NCI-H1092 treated with DMSO at 0.1 percent for 48 hours (cell line): ENCODE results near the gene NUP188.
A peak's percentile ranks its signal among the peaks of the same experiment; 100 is the strongest.

Source experiments
- DNase-seq: peaks from one replicate; lab custom pipeline; 2025; lab: John Stamatoyannopoulos, UW

The NUP188 gene

DNA sequence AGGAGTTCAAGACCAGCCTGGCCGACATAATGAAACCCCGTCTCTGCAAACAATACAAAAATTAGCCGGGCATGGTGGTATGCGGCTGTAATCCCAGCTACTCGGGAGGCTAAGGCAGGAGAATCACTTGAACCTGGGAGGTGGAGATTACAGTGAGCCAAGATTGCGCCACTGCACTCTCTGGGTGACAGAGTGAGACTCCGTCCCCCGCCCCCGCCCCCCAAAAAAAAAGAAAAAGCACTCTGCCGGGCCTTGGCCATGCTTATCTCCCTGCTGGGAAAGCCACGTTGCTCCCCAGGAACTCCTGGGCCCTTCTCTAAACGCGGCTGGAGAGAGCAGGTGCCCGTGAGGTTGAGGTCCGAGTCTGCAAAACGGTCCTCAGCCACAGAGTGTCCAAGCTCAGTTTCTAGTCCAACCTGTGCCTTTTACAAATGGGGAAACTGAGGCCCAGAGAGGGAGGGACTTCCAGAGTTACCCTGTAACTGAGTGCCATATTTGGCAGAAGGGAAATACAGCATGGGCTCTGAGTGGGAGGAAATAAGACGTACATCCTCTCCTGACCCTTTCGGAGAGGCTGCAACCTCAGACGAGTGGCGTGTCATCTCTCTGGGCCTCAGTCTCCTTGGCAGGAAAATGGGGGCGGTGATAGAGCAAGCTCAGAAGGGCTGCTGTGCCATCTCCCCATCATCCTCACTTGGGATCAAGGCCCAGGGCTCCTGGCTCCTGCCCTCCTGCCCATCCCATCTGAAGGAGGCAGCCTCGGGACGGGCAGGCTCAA lies 33.3 kb upstream of the NUP188 start:
- DNase-seq, result no peak

- no peak for DNase-seq
Observed at GRCh38 chr9:128916204-128916603, 31.3 kb upstream of the NUP188 start.

GRCh38 chr9:128916745-128917144 lies 30.8 kb upstream of the NUP188 start:
- no peak for DNase-seq

GRCh38 chr9:128917151-128917849 lies 30.2 kb upstream of the NUP188 start:
- peak; percentile 67 for DNase-seq

DNA sequence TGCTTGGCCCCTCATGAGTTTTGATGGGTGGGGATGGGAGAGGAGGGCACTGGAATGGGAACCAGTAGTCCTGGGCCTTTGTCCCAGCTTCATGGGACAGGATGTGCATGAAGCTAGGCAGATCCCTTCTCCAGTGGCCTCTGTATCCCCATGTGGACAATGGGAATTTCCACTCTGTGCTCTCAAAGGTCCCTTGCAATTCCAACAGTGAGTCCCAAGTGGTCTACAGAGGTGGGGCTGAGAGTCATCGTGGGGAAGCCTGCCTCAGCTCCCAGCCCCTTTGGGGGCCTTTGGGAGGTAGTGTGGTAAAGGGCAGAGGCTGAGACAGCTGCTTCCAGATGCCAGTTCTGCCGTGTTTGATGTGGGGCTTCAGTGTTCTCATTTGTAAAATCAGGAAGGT lies 28.6 kb upstream of the NUP188 start:
- no peak for DNase-seq

GRCh38 chr9:128919402-128920089 lies 28.0 kb upstream of the NUP188 start:
- no peak for DNase-seq

DNA sequence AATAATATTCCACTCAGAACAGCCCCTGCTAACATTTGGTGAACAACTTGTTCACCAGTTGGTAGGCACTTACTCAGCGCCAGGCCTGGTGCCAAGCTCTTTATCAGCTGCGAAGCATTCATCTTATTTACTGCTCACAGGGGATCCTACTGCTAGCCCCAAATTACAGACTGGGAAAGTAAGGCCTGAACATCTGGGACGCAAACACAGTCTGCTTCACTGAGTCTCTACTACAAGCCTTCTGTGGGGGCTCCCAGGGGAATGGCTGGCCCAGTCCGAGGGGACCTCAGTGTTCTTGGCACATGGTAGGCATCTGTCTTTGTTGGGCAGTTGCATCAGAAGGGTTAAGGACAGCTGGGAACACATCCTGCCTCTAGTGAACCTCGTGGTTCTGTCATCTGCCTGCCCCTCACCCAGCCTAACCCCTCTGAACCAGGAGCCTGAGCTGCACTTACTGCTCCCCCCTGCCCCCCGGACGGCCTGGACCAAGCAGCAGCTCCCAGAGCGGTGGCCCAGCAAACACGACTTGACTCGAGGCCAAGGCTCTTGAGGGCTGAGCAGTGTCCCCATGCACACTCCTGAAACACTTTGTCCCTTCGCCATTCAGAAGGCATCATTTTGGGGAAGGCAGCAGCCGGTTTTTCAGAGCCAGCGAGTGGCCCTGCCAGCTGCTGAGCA lies 27.0 kb upstream of the NUP188 start, which contains the start of gene PHYHD1:
PHYHD1 (plus strand) TSS at position 602 of the 678 bp plus-strand sequence. CDS start 1,342 bp downstream, outside the sequence.
- DNase-seq, result peak; percentile 86

DNA sequence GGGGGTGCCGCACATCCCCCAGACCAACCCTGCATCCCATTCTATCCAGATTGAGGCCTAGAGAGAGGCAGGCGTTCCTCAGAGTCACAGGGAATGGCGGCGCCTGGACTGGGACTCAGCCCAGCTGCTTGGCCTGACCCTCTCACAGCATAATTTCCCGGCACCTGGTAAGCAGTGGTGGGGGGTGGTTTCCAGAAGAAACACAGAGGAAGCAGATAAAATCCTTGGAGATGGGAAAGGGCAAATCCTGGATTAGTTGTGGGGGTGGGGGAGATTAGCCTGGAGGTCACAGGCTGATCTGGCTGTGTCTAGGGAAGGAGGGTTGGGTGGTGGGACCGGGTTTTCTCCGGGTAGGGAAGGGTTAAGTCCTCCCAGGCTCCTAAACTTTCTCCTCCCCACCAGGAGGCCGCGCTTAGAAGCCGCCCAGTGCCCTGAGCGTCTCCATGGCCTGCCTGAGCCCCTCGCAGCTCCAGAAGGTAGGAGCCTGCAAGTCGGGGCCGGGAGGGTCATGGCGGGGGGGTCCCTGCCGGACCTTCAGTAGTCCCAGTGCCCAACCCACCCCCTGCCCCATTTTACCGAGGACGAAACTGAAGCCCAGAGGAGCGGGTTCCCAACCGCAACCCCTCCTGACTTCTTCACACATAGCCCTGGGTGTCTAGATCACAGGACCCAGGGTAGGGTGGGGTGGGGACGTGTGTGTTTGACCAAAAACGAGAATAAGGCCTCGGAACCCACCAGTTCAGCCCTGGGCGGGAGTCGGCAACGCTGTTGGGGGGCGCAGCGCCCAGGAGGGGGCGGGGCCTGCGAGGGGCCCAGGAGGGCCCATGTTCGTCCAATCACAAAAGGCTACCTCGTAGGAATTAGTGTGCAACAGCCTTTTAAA lies 25.4 kb upstream of the NUP188 start:
- no peak for DNase-seq

GRCh38 chr9:128923493-128923883 lies 24.0 kb upstream of the NUP188 start:
- DNase-seq, result no peak

DNA sequence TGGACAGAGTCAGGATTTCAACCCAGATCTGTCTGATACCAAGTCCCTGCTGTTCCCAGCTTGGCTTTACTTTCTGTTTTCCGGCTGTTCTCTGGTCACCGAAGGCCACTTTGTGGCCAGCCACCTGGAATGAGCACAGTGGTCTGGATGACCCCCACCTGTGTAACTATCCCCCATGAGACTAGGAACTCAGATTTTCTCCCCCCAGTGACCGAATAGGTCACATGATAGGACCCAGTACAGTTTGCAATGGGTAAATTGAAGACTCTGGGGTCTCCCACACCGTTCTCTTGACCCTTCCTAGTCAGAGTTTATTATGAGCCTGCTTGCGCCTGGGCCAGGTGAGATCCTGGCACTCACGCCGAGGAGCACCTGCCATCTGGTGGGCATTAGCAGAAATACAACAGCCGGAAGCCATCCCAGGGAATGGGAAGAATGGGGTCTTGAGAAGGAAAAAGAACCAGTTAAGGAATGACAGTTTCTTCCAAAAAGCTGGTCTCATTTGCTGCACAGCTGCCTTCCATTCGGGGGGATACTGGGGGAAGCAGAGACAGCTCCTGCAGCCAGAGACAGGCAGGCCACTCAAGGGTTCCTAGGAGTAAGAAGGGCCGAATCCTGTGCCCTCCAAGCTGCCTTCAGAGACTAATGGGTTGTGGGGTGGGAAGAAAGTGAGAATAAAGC lies 19.6 kb upstream of the NUP188 start:
- peak; percentile 50 for DNase-seq

DNA sequence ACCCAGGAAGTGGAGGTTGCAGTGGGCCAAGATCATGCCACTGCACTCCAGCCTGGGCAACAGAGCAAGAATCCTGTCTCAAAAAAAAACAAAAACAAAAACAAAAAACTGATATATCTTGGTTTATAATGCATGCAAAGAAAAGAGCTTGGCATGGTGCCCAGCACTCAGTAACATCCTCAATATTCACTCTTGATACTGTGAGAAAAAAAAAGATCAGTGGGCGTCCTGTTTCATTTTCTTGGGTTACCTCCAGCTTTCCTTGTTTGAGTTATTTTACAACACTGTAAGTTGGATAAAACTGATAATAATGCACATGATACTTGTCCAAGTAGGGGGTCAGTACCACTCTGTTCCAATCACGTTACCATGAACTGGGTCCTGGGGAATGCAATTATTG lies 18.9 kb upstream of the NUP188 start:
- no peak for DNase-seq

GRCh38 chr9:128929560-128929959 lies 17.9 kb upstream of the NUP188 start:
- no peak for DNase-seq

GRCh38 chr9:128933731-128934130 lies 13.8 kb upstream of the NUP188 start:
- no peak for DNase-seq

DNA sequence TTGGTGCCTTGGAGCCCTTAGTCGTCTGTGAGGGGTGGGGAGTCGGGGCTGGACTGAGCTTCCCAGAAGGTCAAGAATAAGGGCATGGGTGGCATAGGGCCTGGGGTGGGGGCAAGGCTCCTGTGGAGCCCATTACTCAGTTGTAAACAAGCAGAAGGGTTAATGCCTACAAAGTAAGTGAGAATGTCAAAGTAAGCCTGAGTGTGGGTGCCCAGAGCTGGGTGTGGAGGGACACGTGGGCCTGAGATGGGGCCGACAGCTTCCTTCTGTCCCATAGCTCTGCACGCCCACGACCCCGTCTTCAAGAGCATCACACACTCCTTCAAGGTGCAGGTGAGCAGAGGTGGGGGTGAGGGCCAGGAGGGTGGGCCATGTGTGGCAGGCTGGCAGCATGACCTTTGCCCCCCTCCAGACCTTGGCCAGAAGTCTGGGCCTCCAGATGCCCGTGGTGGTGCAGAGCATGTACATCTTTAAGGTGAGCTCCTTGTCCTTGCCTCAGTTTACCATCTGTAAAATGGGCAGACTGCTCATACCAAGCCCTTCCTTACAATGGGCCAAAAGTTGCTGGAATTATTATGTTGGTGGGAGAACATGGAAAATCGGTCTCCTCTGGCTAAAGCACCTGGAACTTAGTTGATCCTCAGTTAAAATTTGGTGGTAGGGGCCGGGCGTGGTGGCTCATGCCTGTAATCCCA lies 11.2 kb upstream of the NUP188 start:
- DNase-seq, result no peak

DNA sequence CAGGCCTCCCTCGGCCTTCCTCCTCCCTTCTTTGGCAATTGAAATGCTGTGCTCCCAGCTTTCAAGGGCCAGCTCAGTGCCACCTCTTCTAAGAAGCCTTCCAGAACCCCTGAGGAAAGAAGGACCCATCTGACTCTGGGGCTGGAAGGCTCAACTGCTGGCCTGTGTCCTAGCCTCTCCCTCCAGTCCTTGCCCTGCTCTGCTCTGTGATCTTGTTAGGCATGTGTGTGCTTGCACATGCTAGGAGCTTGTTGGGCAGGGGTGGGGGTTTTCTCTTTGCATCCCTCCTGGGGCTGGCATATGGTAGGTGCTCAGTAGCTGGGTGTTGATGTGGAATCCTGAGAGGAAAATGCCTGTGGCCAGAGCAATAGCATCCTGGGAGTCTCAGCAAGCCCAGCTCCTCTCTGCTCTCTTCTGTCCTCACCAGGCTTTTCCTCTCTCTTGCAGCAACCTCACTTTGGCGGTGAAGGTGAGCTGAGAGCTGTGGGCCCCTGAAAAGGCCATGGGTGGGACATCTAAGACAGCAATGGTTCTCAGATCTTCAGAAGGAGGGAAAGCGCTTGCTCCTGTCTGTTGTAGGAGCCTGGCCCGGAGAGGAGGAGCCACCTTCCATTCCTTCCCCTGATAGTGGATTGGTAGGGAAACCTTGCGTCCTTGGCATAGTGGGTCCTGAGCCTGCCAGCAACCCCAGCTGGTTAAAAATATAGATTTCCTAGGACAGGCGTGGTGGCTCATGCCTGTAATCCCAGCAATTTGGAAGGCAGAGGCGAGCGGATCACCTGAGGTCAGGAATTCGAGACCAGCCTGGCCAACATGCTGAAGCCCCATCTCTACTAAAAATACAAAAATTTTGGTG lies 10.0 kb upstream of the NUP188 start:
- no peak for DNase-seq

DNA sequence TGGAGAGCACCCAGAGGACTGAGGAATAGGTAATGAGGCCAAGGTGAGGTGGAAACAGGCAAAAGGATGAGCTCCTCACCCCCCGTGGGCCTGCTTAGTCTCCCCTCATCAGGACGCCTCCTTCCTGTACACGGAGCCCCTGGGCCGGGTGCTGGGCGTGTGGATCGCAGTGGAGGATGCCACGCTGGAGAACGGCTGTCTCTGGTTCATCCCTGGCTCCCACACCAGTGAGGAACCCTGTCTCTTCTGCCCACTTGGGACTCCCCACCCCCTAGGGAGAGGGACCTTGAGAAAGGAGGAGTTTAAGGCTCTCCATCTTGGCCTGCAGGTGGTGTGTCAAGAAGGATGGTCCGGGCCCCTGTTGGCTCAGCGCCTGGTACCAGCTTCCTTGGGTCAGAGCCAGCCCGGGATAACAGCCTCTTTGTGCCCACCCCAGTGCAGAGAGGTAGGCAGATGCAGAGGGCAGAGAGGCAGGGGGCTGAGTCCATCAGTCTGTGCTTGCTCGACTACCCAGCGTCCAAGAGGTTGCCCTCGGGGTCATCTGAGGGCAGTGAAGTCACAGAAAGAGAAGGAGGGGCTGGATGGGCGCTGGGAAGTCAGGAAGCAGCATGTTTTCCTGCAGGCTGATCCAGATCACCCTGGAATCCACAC lies 7.1 kb upstream of the NUP188 start:
- DNase-seq, result no peak

- DNase-seq, result no peak
Observed at GRCh38 chr9:128940946-128941755, 6.3 kb upstream of the NUP188 start.
